HEK293 (cell line): Measurements from ENCODE around the gene TRPC4AP.

ENCODE experiments used
- CTCF ChIA-PET: fragments of 350-600 bp; formaldehyde crosslinking; extraction: SDS; loops from one replicate; lab custom pipeline; 2021; ENCODE audit warnings: antibody characterized with exemption; lab: Yijun Ruan, JAX
- POLR2A ChIA-PET: fragments of 300-600 bp; formaldehyde crosslinking; extraction: SDS; loops from one replicate; lab custom pipeline; 2020; ENCODE audit warnings: antibody characterized with exemption, inconsistent platforms; lab: Yijun Ruan, JAX
- H3K27ac ChIP-seq: fragments of 200-500 bp; sonication (Bioruptor generic); 2 replicates; pipeline ENCODE4 v1.5.1; 2014; ENCODE audit warnings: low read depth, low read length, control low read depth, inconsistent platforms; ENCODE audit errors: extremely low read depth
- H3K36me3 ChIP-seq, 2 experiments: fragments of 200-500 bp in 1 of 2; sonication (Bioruptor generic) in 1 of 2; 1 replicate in 1 of 2; 2 replicates in 1 of 2; pipeline ENCODE4 v1.5.1; 2014 to 2017; ENCODE audit warnings: inconsistent platforms in 2 of 2, low read length in 2 of 2; ENCODE audit not compliant: control insufficient read depth in 2 of 2, insufficient read depth in 1 of 2
- H3K4me1 ChIP-seq: fragments of 200-500 bp; sonication (Bioruptor generic); 2 replicates; pipeline ENCODE4 v1.5.1; 2014; ENCODE audit warnings: mild to moderate bottlenecking, low read length, inconsistent platforms; ENCODE audit not compliant: control insufficient read depth, insufficient read depth
- H3K4me3 ChIP-seq: 2 replicates; pipeline ENCODE4 v1.5.1; 2011; ENCODE audit warnings: low read depth, mild to moderate bottlenecking, control low read depth, low read length, moderate library complexity
- H3K9me3 ChIP-seq: fragments of 200-500 bp; sonication (Bioruptor generic); 2 replicates; pipeline ENCODE4 v1.5.1; 2014; ENCODE audit warnings: low read depth, low read length, inconsistent platforms; ENCODE audit not compliant: control insufficient read depth, insufficient read depth
- AEBP2 ChIP-seq: fragments of 450-650 bp; formaldehyde crosslinking; IDR thresholded peaks from 2 replicates; pipeline ENCODE4 v1.5.1; 2016; ENCODE audit warnings: missing biosample characterization, missing genetic modification characterization, borderline replicate concordance
- PATZ1 ChIP-seq: fragments of 450-650 bp; formaldehyde crosslinking; IDR thresholded peaks from 2 replicates; pipeline ENCODE4 v1.5.1; 2016; ENCODE audit warnings: missing biosample characterization, missing genetic modification characterization
- PRDM10 ChIP-seq: fragments of 450-650 bp; formaldehyde crosslinking; IDR thresholded peaks from 2 replicates; pipeline ENCODE4 v1.5.1; 2016; ENCODE audit warnings: missing biosample characterization, missing genetic modification characterization
- ZBTB1 ChIP-seq: fragments of 450-650 bp; formaldehyde crosslinking; IDR thresholded peaks from 2 replicates; pipeline ENCODE4 v1.5.1; 2016; ENCODE audit warnings: missing biosample characterization, missing genetic modification characterization
- ZBTB17 ChIP-seq: fragments of 450-650 bp; formaldehyde crosslinking; IDR thresholded peaks from 2 replicates; pipeline ENCODE4 v1.5.1; 2016; ENCODE audit warnings: missing biosample characterization, missing genetic modification characterization
- ZNF112 ChIP-seq: fragments of 450-650 bp; formaldehyde crosslinking; IDR thresholded peaks from 2 replicates; pipeline ENCODE4 v1.5.0; 2017; ENCODE audit warnings: missing biosample characterization, missing genetic modification characterization
- ZNF211 ChIP-seq: fragments of 450-650 bp; formaldehyde crosslinking; IDR thresholded peaks from 2 replicates; pipeline ENCODE4 v1.5.1; 2016; ENCODE audit warnings: low read depth, missing biosample characterization, missing genetic modification characterization
- ZNF48 ChIP-seq: fragments of 450-650 bp; formaldehyde crosslinking; IDR thresholded peaks from 2 replicates; pipeline ENCODE4 v1.5.1; 2016; ENCODE audit warnings: missing biosample characterization, missing genetic modification characterization
- ZNF549 ChIP-seq: fragments of 450-650 bp; IDR thresholded peaks from 2 replicates; pipeline ENCODE4 v1.5.1; 2018; ENCODE audit warnings: missing biosample characterization, missing genetic modification characterization, mild to moderate bottlenecking, inconsistent platforms, moderate library complexity
- ZNF639 ChIP-seq: fragments of 450-650 bp; formaldehyde crosslinking; IDR thresholded peaks from 2 replicates; pipeline ENCODE4 v1.5.1; 2016; ENCODE audit warnings: missing biosample characterization, missing genetic modification characterization
- ZSCAN5A ChIP-seq: fragments of 450-650 bp; formaldehyde crosslinking; IDR thresholded peaks from 2 replicates; pipeline ENCODE4 v1.5.1; 2016; ENCODE audit warnings: missing biosample characterization, missing genetic modification characterization

The TRPC4AP gene

GRCh38 chr20:35020108-35020928, 72.3 kb downstream of the TRPC4AP start:
- Histone ChIP-seq H3K4me1 (no peaks in the 10 kb centered on the region), H3K4me3 (no peak overlapping the region), H3K9me3 (no peaks in the 10 kb centered on the region), H3K27ac (no peak overlapping the region), H3K36me3 (peaks cover 0 to 78% of the 10 kb centered on the region in 2 experiments; a peak in 2 of 3 replicates)
- no peak for TF ChIP-seq ZNF211 (tag by site-specific recombination)
- no peak for TF ChIP-seq ZNF549
- peak; percentile 90 for TF ChIP-seq PRDM10 (tag by site-specific recombination)
- TF ChIP-seq AEBP2 (tag by site-specific recombination) = no peak
- no peak for TF ChIP-seq PATZ1 (tag by site-specific recombination)
- no peak for TF ChIP-seq ZNF48 (tag by site-specific recombination)
- no peak for TF ChIP-seq ZSCAN5A (tag by site-specific recombination)
- TF ChIP-seq ZBTB1 (tag by site-specific recombination) = no peak
- CTCF ChIA-PET = interaction anchor here (0.7 kb wide), 1 partner anchor 125 kb away, joined by 3 read pairs; no protein-coding TSS in a partner anchor
- POLR2A ChIA-PET = no interaction called here

- no peak overlapping the region for H3K27ac ChIP-seq
- H3K9me3 ChIP-seq = no peaks in the 10 kb centered on the region
- no peaks in the 10 kb centered on the region; the same call in 1 of the 2 replicates for H3K4me1 ChIP-seq
- no peak overlapping the region for H3K4me3 ChIP-seq
- peaks cover 0 to 70% of the 10 kb centered on the region in 2 experiments; a peak in 2 of 3 replicates for H3K36me3 ChIP-seq
- TF ChIP-seq ZBTB17 (tag by site-specific recombination) (no peak), ZNF639 (tag by site-specific recombination) (no peak), ZNF112 (no peak)
- ChIA-PET POLR2A (no interaction called here), CTCF (interaction anchor here (0.8 to 0.9 kb wide), 3 partner anchors 17 to 190 kb away, joined by 3 to 4 read pairs (median 3); no protein-coding TSS in a partner anchor)
These were observed 73.8 kb downstream of the TRPC4AP start for GRCh38 chr20:35018590-35019371.
